Measurements from ENCODE around the gene KLHL1. TPM values are rescaled to one million over a fixed set of nuclear protein-coding genes. Genes with fewer than 3 reads are reported as not detected.

The KLHL1 gene
- total and polyA plus RNA-seq, 2 of the 13 experiments (the other 11 are each of a cell fraction or from before 2014, with no cell fraction given): 0.01 TPM; not detected in 1

GRCh38 chr13:69947582-69947981, 160.7 kb downstream of the KLHL1 start (continued):
- TF ChIP-seq ZNF3 (CRISPR knock-in tag; IDR thresholded peaks at IDR 0.05) (no peak), ZNF569 (CRISPR knock-in tag; IDR thresholded peaks at IDR 0.05; ENCODE audit: borderline replicate concordance) (no peak), PHB2 (IDR thresholded peaks at IDR 0.05; ENCODE audit: partially characterized antibody) (no peak), ZNF513 (CRISPR knock-in tag; conservative IDR thresholded peaks at IDR 0.05) (no peak), SNRNP70 (IDR thresholded peaks at IDR 0.05; ENCODE audit: low read depth, low read length) (no peak), REL (CRISPR knock-in tag; conservative IDR thresholded peaks at IDR 0.05) (no peak), MXD3 (CRISPR knock-in tag; IDR thresholded peaks at IDR 0.05) (no peak), ELK4 (CRISPR knock-in tag; IDR thresholded peaks at IDR 0.05; ENCODE audit: borderline replicate concordance) (no peak)

- Histone ChIP-seq H3K9ac (ENCODE audit: insufficient read depth, low read depth, low read length) (no peak overlapping the region), H3K9me3 (ENCODE audit: low read length) (no peaks in the 10 kb centered on the region), H3K27me3 (ENCODE audit: control insufficient read depth in 1 of 2, insufficient read depth in 2 of 2, low read length in 2 of 2) (no peaks in the 10 kb centered on the region), H3K27ac (ENCODE audit: extremely low read length, insufficient read depth, low read length) (no peak overlapping the region), H3K4me1 (ENCODE audit: insufficient read depth, low read length) (no peaks in the 10 kb centered on the region), H3K79me2 (ENCODE audit: insufficient read depth, low read length) (no peaks in the 10 kb centered on the region), H3K4me3 (replicated peaks in 1 of 3; ENCODE audit: insufficient read depth in 1 of 3, low read depth in 2 of 3, low read length in 3 of 3) (no peak overlapping the region), H3K36me3 (replicated peaks in 1 of 2; ENCODE audit: control insufficient read depth in 1 of 2, insufficient read depth in 2 of 2, low read length in 2 of 2) (no peaks in the 10 kb centered on the region), H2AFZ (ENCODE audit: low read length) (no peak overlapping the region), H4K20me1 (ENCODE audit: insufficient read depth, low read length) (no peaks in the 10 kb centered on the region), H3K4me2 (ENCODE audit: low read depth, low read length) (no peak overlapping the region)
- BruUV-seq (replicated peaks): no TSS peak
- FAIRE-seq (no peak), ATAC-seq (no peak), DNase-seq (ENCODE audit: low spot score) (no peak)
- CTCF ChIA-PET (ENCODE audit: low intra/inter-chr PET ratio, low total read pairs): no interaction called here
- TF ChIP-seq CERS6 (CRISPR knock-in tag; IDR thresholded peaks at IDR 0.05): no peak
- TF ChIP-seq GTF2F1 (IDR thresholded peaks at IDR 0.05; ENCODE audit: low read length): no peak
- TF ChIP-seq NCOR1 (IDR thresholded peaks at IDR 0.05; ENCODE audit: borderline replicate concordance, low read length): no peak
- TF ChIP-seq DBP (CRISPR knock-in tag; IDR thresholded peaks at IDR 0.05; ENCODE audit: not compliant biosample characterization): no peak
- no peak for TF ChIP-seq ZSCAN12 (CRISPR knock-in tag; IDR thresholded peaks at IDR 0.05)
- 9% methylated on average over 1 of the region's 1 CpG for WGBS (ENCODE audit: low lambda C conversion rate)
- POLR2A ChIA-PET: no interaction called here
- intact Hi-C loops (cut with micrococcal nuclease; ENCODE audit: unreplicated experiment): no loop called here
- in situ Hi-C loops (cut with HindIII; ENCODE audit: extremely low pct_ligation_motif_present, low pct_unique_long_range_greater_than_20kb): no loop called here
These were observed 161.7 kb downstream of the KLHL1 start for GRCh38 chr13:69946511-69946910.
